Transverse colon (tissue), 4 donors: ENCODE results near the gene RITA1. TPM values are rescaled to one million over a fixed set of nuclear protein-coding genes. Genes with fewer than 3 reads are reported as not detected.
A peak's percentile ranks its signal among the peaks of the same experiment; 100 is the strongest.

ENCODE experiments used
- DNase-seq: peaks from one replicate; pipeline ENCODE4 v3.0.0-alpha.2; 2019
- H3K27ac ChIP-seq, 4 donors: fragments of 200-600 bp; sonication (generic); 2 replicates each; pipeline ENCODE4 v1.5.1; 2016 to 2018; ENCODE audit warnings: inconsistent platforms in 4 of 4
- H3K27me3 ChIP-seq: fragments of 200-600 bp; sonication (generic); 2 replicates; pipeline ENCODE4 v1.5.1; 2017; ENCODE audit warnings: inconsistent platforms
- H3K36me3 ChIP-seq, 4 donors: fragments of 200-600 bp; sonication (generic); 2 replicates each; pipeline ENCODE4 v1.5.1; 2017 to 2019; ENCODE audit warnings: inconsistent platforms in 4 of 4
- H3K4me1 ChIP-seq, 4 donors: fragments of 200-600 bp; sonication (generic); 2 replicates each; pipeline ENCODE4 v1.5.1; 2017 to 2020; ENCODE audit warnings: inconsistent platforms in 4 of 4
- H3K4me3 ChIP-seq, 4 donors: fragments of 200-600 bp; sonication (generic); 1 replicate in 1 of 4; 2 replicates in 3 of 4; pipeline versions ENCODE4 v1.5.1 to v1.6.1; 2017 to 2019; ENCODE audit warnings: inconsistent platforms in 4 of 4
- H3K9me3 ChIP-seq, 2 donors: fragments of 200-600 bp; sonication (generic); 2 replicates each; pipeline ENCODE4 v1.5.1; 2017 to 2019; ENCODE audit warnings: inconsistent platforms in 2 of 2
- CTCF ChIP-seq, 5 experiments: fragments of 200-600 bp in 3 of 5; fragments of 450-650 bp in 2 of 5; sonication (generic) in 3 of 5; IDR thresholded peaks; 1 replicate in 2 of 5; 2 replicates in 3 of 5; pipeline ENCODE4 v1.5.1; 2016 to 2017; ENCODE audit warnings: antibody characterized with exemption in 5 of 5, inconsistent platforms in 3 of 5, mild to moderate bottlenecking in 2 of 5, moderate library complexity in 1 of 5
- EP300 ChIP-seq: sonication (generic); formaldehyde crosslinking; IDR thresholded peaks from one replicate; pipeline ENCODE4 v1.6.1; 2017; ENCODE audit warnings: antibody characterized with exemption, low read depth
- POLR2A ChIP-seq: fragments of 450-650 bp; IDR thresholded peaks from one replicate; pipeline ENCODE4 v1.6.1; 2016; ENCODE audit warnings: antibody characterized with exemption, mild to moderate bottlenecking, moderate library complexity
- POLR2AphosphoS5 ChIP-seq, 3 donors: sonication (generic); formaldehyde crosslinking; IDR thresholded peaks; one replicate each; pipeline ENCODE4 v1.6.1; 2016; ENCODE audit warnings: antibody characterized with exemption in 3 of 3
- WGBS, 2 donors: methylation state at CpG; one replicate each; pipeline ENCODE4 v1.1.5; 2018; ENCODE audit warnings: low coverage in 1 of 2; 5-methylcytosine and 5-hydroxymethylcytosine counted together
- in situ Hi-C, 4 donors: fragments of 200-750 bp; cut with MboI; loops; one replicate each; pipeline versions ENCODE4 v1.15.0 to v1.15.1; 2017; ENCODE audit warnings: low sequenced_read_pairs in 3 of 4, low pct_ligation_motif_present in 1 of 4, low pct_unique_long_range_greater_than_20kb in 1 of 4
- intact Hi-C: fragments of 100-400 bp; cut with DNase I; formaldehyde crosslinking; loops from one replicate; pipeline ENCODE4 v1.15.1; 2023; ENCODE audit warnings: low total_unique reads
- total RNA-seq, 4 donors: library from RNA; depleted of rRNA; stranded (reverse); fragments of >200 nt; gene quantifications; one replicate each; pipeline ENCODE4 v1.1.0, GENCODE V29; 2016

RITA1 gene
- total RNA-seq, 4 donors from 2014 or later: 17.5 to 41.5 (median 23.8) TPM

- H3K27me3 ChIP-seq: no peaks in the 10 kb centered on the region
- DNase-seq: no peak
- H3K4me3 ChIP-seq: no peak overlapping the region
- TF ChIP-seq EP300: no peak
- TF ChIP-seq POLR2AphosphoS5 (IDR thresholded peaks at IDR 0.05): no peak
- no peak for TF ChIP-seq CTCF (IDR thresholded peaks at IDR 0.05)
- TF ChIP-seq POLR2A: no peak
- no peak overlapping the region for H3K27ac ChIP-seq
- no peaks in the 10 kb centered on the region for H3K4me1 ChIP-seq
- intact Hi-C loops: no loop called here
- in situ Hi-C loops: no loop called here
- H3K36me3 ChIP-seq: peaks cover 0 to 79% (median 35%) of the 10 kb centered on the region in 4 donors
- no peaks in the 10 kb centered on the region for H3K9me3 ChIP-seq
- WGBS, 2 donors: 90 to 100% methylated on average over 1 to 9 of the region's 9 CpGs
Measured at GRCh38 chr12:113171543-113171942, 14.0 kb upstream of the RITA1 start.

- 94 to 96% methylated on average over 3 to 19 of the region's 20 CpGs for WGBS, 2 donors
- Histone ChIP-seq H3K36me3 (peaks cover 0 to 82% (median 37%) of the 10 kb centered on the region in 4 donors), H3K27me3 (no peaks in the 10 kb centered on the region), H3K27ac (no peak overlapping the region), H3K4me1 (no peaks in the 10 kb centered on the region), H3K9me3 (no peaks in the 10 kb centered on the region), H3K4me3 (no peak overlapping the region)
- TF ChIP-seq EP300: no peak
- no peak for TF ChIP-seq CTCF (IDR thresholded peaks at IDR 0.05)
- intact Hi-C loops (no loop called here), in situ Hi-C loops (no loop called here)
- no peak for DNase-seq
Measured at GRCh38 chr12:113172185-113172584, 13.3 kb upstream of the RITA1 start.

GRCh38 chr12:113173081-113173698 lies 12.3 kb upstream of the RITA1 start:
- Histone ChIP-seq H3K36me3 (peaks cover 0 to 82% (median 35%) of the 10 kb centered on the region in 4 donors), H3K4me3 (no peak overlapping the region), H3K4me1 (no peaks in the 10 kb centered on the region), H3K9me3 (no peaks in the 10 kb centered on the region), H3K27me3 (no peaks in the 10 kb centered on the region), H3K27ac (no peak overlapping the region)
- intact Hi-C loops (no loop called here), in situ Hi-C loops (no loop called here)
- 88 to 90% methylated on average over 7 of the region's 7 CpGs for WGBS, 2 donors
- TF ChIP-seq CTCF (IDR thresholded peaks at IDR 0.05) (no peak), POLR2AphosphoS5 (IDR thresholded peaks at IDR 0.05) (no peak), EP300 (no peak), POLR2A (no peak)
- DNase-seq: no peak

- peak; percentile 78 for DNase-seq
- intact Hi-C loops: no loop called here
- no peaks in the 10 kb centered on the region for H3K9me3 ChIP-seq
- H3K27me3 ChIP-seq: no peaks in the 10 kb centered on the region
- in situ Hi-C loops: loop anchor here in 2 of 4 donors (5.0 to 25.0 kb wide), 2 partner anchors 127 to 163 kb away; partner anchors contain the start of gene SLC8B1 (in 1 of the 2)
- no peak overlapping the region for H3K4me3 ChIP-seq
- peaks cover 0 to 83% (median 36%) of the 10 kb centered on the region in 4 donors for H3K36me3 ChIP-seq
- H3K4me1 ChIP-seq: no peaks in the 10 kb centered on the region
- WGBS, 2 donors: 0 to 55% methylated on average over 2 to 32 of the region's 32 CpGs
- TF ChIP-seq POLR2A: no peak
- peak; percentile 91 to 100 (median 99) for TF ChIP-seq CTCF (IDR thresholded peaks at IDR 0.05)
- no peak overlapping the region for H3K27ac ChIP-seq
Measured at GRCh38 chr12:113174461-113175384, 10.8 kb upstream of the RITA1 start.
